ENCODE measurements around the gene NXN. TPM values are rescaled to one million over a fixed set of nuclear protein-coding genes. Genes with fewer than 3 reads are reported as not detected.

NXN gene
- total and polyA plus RNA-seq, 2 donors (not counting 1 experiment from before 2014, with no cell fraction given) = 0.04 to 0.17 TPM

- Histone ChIP-seq H3K4me2 (replicated peaks; ENCODE audit: low read depth, low read length, poor library complexity, severe bottlenecking) (no peak overlapping the region), H3K9me3 (ENCODE audit: control extremely low read depth in 1 of 3, control insufficient read depth in 2 of 3, insufficient read depth in 1 of 3, low read length in 2 of 3) (no peaks in the 10 kb centered on the region), H4K20me1 (ENCODE audit: control insufficient read depth, insufficient read depth, low read length, poor library complexity, severe bottlenecking) (peaks cover 16% of the 10 kb centered on the region), H3K27me3 (replicated peaks in 1 of 4; ENCODE audit: control extremely low read depth in 1 of 4, control insufficient read depth in 3 of 4, insufficient read depth in 4 of 4, low read length in 3 of 4) (no peaks in the 10 kb centered on the region), H3K9ac (ENCODE audit: low read length) (no peak overlapping the region), H3K4me1 (ENCODE audit: control insufficient read depth in 2 of 2, insufficient read depth in 2 of 2, low read length in 2 of 2) (no peaks in the 10 kb centered on the region), H3K79me2 (ENCODE audit: control insufficient read depth, insufficient read depth, low read length) (no peaks in the 10 kb centered on the region), H3K27ac (ENCODE audit: low read length in 2 of 2) (no peak overlapping the region), H3K4me3 (ENCODE audit: control extremely low read depth in 1 of 5, extremely low read depth in 1 of 5, insufficient read depth in 1 of 5, low read depth in 2 of 5, low read length in 4 of 5) (no peak overlapping the region), H2AFZ (ENCODE audit: insufficient read depth, low read depth, low read length, poor library complexity, severe bottlenecking) (no peak overlapping the region), H3K36me3 (replicated peaks in 1 of 2; ENCODE audit: control extremely low read depth in 1 of 2, control insufficient read depth in 1 of 2, extremely low read depth in 1 of 2, insufficient read depth in 2 of 2, low read length in 1 of 2) (peaks cover 7 to 82% of the 10 kb centered on the region in 2 experiments)
- H3K4me3 Mint-ChIP-seq = no peak overlapping the region
- H3K9me3 Mint-ChIP-seq (ENCODE audit: insufficient read depth) = no peaks in the 10 kb centered on the region
- no peak overlapping the region for H3K27ac Mint-ChIP-seq
- H3K27me3 Mint-ChIP-seq = no peaks in the 10 kb centered on the region
- 91% methylated on average over 29 of the region's 30 CpGs for WGBS (ENCODE audit: insufficient coverage)
- intact Hi-C loops (cut with micrococcal nuclease) = no loop called here
- H3K4me1 Mint-ChIP-seq = peaks cover 2% of the 10 kb centered on the region
- DNase-seq (no peak), ATAC-seq (ENCODE audit: low read depth) (no peak)
- CTCF ChIA-PET = no interaction called here
- TF ChIP-seq, protein P1, sequence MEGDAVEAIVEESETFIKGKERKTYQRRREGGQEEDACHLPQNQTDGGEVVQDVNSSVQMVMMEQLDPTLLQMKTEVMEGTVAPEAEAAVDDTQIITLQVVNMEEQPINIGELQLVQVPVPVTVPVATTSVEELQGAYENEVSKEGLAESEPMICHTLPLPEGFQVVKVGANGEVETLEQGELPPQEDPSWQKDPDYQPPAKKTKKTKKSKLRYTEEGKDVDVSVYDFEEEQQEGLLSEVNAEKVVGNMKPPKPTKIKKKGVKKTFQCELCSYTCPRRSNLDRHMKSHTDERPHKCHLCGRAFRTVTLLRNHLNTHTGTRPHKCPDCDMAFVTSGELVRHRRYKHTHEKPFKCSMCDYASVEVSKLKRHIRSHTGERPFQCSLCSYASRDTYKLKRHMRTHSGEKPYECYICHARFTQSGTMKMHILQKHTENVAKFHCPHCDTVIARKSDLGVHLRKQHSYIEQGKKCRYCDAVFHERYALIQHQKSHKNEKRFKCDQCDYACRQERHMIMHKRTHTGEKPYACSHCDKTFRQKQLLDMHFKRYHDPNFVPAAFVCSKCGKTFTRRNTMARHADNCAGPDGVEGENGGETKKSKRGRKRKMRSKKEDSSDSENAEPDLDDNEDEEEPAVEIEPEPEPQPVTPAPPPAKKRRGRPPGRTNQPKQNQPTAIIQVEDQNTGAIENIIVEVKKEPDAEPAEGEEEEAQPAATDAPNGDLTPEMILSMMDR (IDR thresholded peaks at IDR 0.05) = no peak
- TF ChIP-seq EZH2 (IDR thresholded peaks at IDR 0.05; ENCODE audit: borderline replicate concordance, insufficient read depth, low read depth, low read length, poor library complexity, severe bottlenecking) = no peak
- POLR2A ChIA-PET = no interaction called here
Observed at GRCh38 chr17:1003972-1004768, 24.6 kb upstream of the NXN start.

- Histone ChIP-seq H3K4me2 (replicated peaks; ENCODE audit: low read depth, low read length, poor library complexity, severe bottlenecking) (no peak overlapping the region), H3K27ac (ENCODE audit: low read length in 2 of 2) (no peak overlapping the region), H3K27me3 (replicated peaks in 1 of 4; ENCODE audit: control extremely low read depth in 1 of 4, control insufficient read depth in 3 of 4, insufficient read depth in 4 of 4, low read length in 3 of 4) (no peaks in the 10 kb centered on the region), H4K20me1 (ENCODE audit: control insufficient read depth, insufficient read depth, low read length, poor library complexity, severe bottlenecking) (peaks cover 21% of the 10 kb centered on the region), H3K9me3 (ENCODE audit: control extremely low read depth in 1 of 3, control insufficient read depth in 2 of 3, insufficient read depth in 1 of 3, low read length in 2 of 3) (no peaks in the 10 kb centered on the region), H3K4me1 (ENCODE audit: control insufficient read depth in 2 of 2, insufficient read depth in 2 of 2, low read length in 2 of 2) (peaks cover 0 to 1% of the 10 kb centered on the region in 2 donors), H3K4me3 (ENCODE audit: control extremely low read depth in 1 of 5, extremely low read depth in 1 of 5, insufficient read depth in 1 of 5, low read depth in 2 of 5, low read length in 4 of 5) (no peak overlapping the region), H2AFZ (ENCODE audit: insufficient read depth, low read depth, low read length, poor library complexity, severe bottlenecking) (no peak overlapping the region), H3K36me3 (replicated peaks in 1 of 2; ENCODE audit: control extremely low read depth in 1 of 2, control insufficient read depth in 1 of 2, extremely low read depth in 1 of 2, insufficient read depth in 2 of 2, low read length in 1 of 2) (peaks cover 7 to 76% of the 10 kb centered on the region in 2 experiments), H3K9ac (ENCODE audit: low read length) (no peak overlapping the region), H3K79me2 (ENCODE audit: control insufficient read depth, insufficient read depth, low read length) (peaks cover 1% of the 10 kb centered on the region)
- CTCF ChIA-PET = no interaction called here
- POLR2A ChIA-PET = no interaction called here
- no peaks in the 10 kb centered on the region for H3K27me3 Mint-ChIP-seq
- H3K9me3 Mint-ChIP-seq (ENCODE audit: insufficient read depth) = no peaks in the 10 kb centered on the region
- intact Hi-C loops (cut with micrococcal nuclease) = no loop called here
- H3K4me1 Mint-ChIP-seq = peaks cover 5% of the 10 kb centered on the region
- H3K27ac Mint-ChIP-seq = no peak overlapping the region
- ATAC-seq (ENCODE audit: low read depth) (no peak), DNase-seq (no peak)
- H3K4me3 Mint-ChIP-seq = no peak overlapping the region
- WGBS (ENCODE audit: insufficient coverage) = 100% methylated on average over 5 of the region's 5 CpGs
- TF ChIP-seq, protein P1 (IDR thresholded peaks at IDR 0.05) = no peak
Observed at GRCh38 chr17:1003633-1003971, 24.0 kb upstream of the NXN start.

All from B cell (primary cell).